Activated T-helper 17 cell treated with anti-CD3 and anti-CD28 coated beads, Interleukin-2, amount 50 U/mL, for 72 hours (primary cell): ENCODE results near the gene ADM5. TPM values are rescaled to one million over a fixed set of nuclear protein-coding genes. Genes with fewer than 3 reads are reported as not detected.
A peak's percentile ranks its signal among the peaks of the same experiment; 100 is the strongest.

Source experiments
- ATAC-seq: fragments of 150-1000 bp; cut with Tn5 transposase; replicated peaks from 2 replicates; pipeline ENCODE4 v1.10.0; 2021; ENCODE audit warnings: mild to moderate bottlenecking, moderate library complexity
- H3K27ac Mint-ChIP-seq: one replicate; pipeline ENCODE4 v1.8.0; 2022; ENCODE audit warnings: mixed read lengths
- H3K27me3 Mint-ChIP-seq: one replicate; pipeline ENCODE4 v1.8.0; 2022; ENCODE audit warnings: mixed read lengths
- H3K36me3 Mint-ChIP-seq: one replicate; pipeline ENCODE4 v1.8.0; 2022; ENCODE audit warnings: low read depth, mild to moderate bottlenecking, mixed read lengths
- H3K4me1 Mint-ChIP-seq: one replicate; pipeline ENCODE4 v1.8.0; 2022; ENCODE audit warnings: mixed read lengths
- H3K4me3 Mint-ChIP-seq: one replicate; pipeline ENCODE4 v1.8.0; 2022; ENCODE audit warnings: mild to moderate bottlenecking, mixed read lengths
- H3K9me3 Mint-ChIP-seq: one replicate; pipeline ENCODE4 v1.8.0; 2022; ENCODE audit warnings: mixed read lengths
- total RNA-seq, 2 donors: library from RNA; stranded (reverse); gene quantifications; one replicate each; pipeline ENCODE4 v1.2.3, GENCODE V29; 2022

The ADM5 gene
- total RNA-seq, 2 donors from 2014 or later: 8.5 to 8.6 TPM

DNA sequence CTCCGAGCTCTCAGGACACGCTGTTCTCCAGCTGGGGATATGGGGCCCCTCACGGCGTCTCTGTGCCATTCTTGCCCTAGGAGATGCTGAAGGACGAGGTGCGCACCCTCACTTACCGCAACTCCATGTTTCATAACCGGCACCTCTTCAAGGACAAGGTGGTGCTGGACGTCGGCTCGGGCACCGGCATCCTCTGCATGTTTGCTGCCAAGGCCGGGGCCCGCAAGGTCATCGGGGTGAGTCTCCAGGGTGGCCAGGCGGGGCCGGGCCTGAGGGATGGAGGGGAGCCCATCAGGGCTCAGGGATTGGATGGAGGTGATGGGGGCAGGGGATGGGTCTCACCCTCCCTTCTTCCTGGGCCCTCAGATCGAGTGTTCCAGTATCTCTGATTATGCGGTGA is 7.6 kb upstream of the ADM5 start:
- no peaks in the 10 kb centered on the region for H3K9me3 Mint-ChIP-seq
- no peaks in the 10 kb centered on the region for H3K27me3 Mint-ChIP-seq
- no peak for ATAC-seq
- peaks cover 11% of the 10 kb centered on the region for H3K4me1 Mint-ChIP-seq
- H3K4me3 Mint-ChIP-seq: peak overlapping the region; percentile 41
- peaks cover 77% of the 10 kb centered on the region for H3K36me3 Mint-ChIP-seq
- peak overlapping the region; percentile 41 for H3K27ac Mint-ChIP-seq

DNA sequence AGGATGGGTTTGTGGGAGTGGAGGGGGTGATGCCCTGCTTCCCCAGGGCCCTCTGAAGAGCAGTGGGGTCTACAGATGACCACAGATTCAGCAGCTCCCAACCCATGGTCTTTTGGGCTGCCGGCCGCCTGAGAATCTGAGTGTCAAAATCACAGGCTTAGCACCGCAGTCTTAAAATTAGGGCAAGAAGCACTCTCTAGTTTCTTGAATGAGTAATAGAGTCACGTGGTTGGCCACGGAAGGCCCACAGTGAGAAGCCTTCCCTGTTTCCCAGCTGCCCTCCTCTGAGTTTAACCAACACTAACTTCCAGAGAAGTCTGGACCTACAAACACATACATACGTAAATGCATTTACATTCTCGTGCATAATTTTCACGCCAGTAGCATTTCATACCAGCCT is 7.1 kb upstream of the ADM5 start:
- Mint-ChIP-seq H3K4me3 (peak overlapping the region; percentile 41), H3K9me3 (no peaks in the 10 kb centered on the region), H3K27me3 (no peaks in the 10 kb centered on the region), H3K36me3 (peaks cover 77% of the 10 kb centered on the region), H3K27ac (peak overlapping the region; percentile 41), H3K4me1 (peaks cover 11% of the 10 kb centered on the region)
- ATAC-seq: peak; percentile 28

DNA sequence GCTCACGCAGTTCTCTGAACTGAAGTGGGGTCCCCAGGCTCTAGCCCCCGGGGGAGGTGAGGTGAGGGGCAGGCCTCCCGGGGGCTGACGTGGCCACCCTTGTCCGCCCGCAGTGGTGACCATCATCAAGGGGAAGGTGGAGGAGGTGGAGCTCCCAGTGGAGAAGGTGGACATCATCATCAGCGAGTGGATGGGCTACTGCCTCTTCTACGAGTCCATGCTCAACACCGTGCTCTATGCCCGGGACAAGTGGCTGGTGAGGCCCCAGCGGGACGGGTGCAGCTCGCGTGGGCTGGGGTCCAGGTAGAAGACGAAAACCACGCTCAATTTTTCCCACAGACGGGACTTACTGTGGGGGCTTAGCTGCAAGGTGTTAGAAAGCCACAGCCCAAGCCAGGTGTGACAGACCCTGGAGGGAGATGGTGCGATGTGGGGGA is 5.6 kb upstream of the ADM5 start:
- no peak overlapping the region for H3K4me3 Mint-ChIP-seq
- no peak overlapping the region for H3K27ac Mint-ChIP-seq
- peaks cover 15% of the 10 kb centered on the region for H3K4me1 Mint-ChIP-seq
- peaks cover 84% of the 10 kb centered on the region for H3K36me3 Mint-ChIP-seq
- H3K9me3 Mint-ChIP-seq: no peaks in the 10 kb centered on the region
- H3K27me3 Mint-ChIP-seq: no peaks in the 10 kb centered on the region
- no peak for ATAC-seq

DNA sequence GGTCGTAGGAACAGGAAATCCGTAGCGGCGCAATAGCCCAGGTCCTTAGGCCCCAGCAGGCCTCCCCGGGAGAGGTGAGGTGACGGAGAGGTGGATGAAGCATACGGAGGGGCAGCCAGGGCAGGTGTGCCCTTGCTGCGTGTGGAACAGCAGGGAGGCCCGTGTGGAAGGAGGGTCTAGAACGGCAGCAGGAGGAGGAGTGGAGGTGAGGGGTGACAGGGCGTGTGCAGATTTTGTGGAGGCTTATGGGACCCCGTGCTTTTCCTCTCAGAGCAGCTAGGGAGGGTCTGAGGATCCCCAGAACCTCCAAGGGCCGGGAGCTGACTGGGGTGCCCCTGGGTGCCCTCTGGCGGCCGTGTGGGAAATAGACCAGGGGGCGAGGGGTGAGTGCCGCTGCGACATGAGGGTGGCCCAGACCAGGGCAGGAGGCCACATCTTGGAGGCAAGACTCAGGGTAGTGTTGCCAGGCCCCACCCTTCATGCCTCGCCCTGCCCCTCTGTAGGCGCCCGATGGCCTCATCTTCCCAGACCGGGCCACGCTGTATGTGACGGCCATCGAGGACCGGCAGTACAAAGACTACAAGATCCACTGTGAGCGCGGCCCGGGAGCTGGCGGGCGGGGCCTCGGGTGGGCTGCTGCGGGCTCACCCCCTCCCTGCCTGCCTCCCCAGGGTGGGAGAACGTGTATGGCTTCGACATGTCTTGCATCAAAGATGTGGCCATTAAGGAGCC is 5.0 kb upstream of the ADM5 start:
- Mint-ChIP-seq H3K4me3 (no peak overlapping the region), H3K36me3 (peaks cover 88% of the 10 kb centered on the region), H3K4me1 (peaks cover 15% of the 10 kb centered on the region), H3K27me3 (no peaks in the 10 kb centered on the region), H3K9me3 (no peaks in the 10 kb centered on the region), H3K27ac (no peak overlapping the region)
- no peak for ATAC-seq

DNA sequence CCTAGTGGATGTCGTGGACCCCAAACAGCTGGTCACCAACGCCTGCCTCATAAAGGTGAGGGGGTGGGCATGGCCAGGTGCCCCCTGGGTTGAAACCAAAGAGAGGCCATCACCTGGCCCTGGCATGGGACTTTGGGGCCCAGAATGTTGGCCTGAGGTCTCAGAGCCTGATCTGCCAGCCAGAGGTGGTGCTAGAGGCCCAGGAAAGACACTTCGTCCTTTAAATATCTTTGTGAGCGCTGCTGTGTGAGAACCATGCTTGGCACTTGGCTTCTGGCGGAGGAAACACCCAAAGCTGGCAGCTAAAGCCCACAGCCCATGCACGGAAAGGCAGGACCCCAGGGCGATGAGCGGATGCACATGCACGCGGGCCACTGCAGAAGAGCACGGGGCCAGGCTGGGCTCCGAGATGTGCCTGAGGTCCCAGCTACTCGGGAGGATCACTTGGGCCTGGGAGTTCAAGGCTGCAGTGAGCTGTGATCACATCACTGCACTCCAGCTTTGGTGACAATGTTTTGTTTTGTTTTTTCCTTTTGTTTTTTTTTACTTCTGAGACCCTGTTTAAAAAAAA is 4.3 kb upstream of the ADM5 start:
- no peak for ATAC-seq
- no peaks in the 10 kb centered on the region for H3K27me3 Mint-ChIP-seq
- peaks cover 86% of the 10 kb centered on the region for H3K36me3 Mint-ChIP-seq
- H3K4me1 Mint-ChIP-seq: peaks cover 15% of the 10 kb centered on the region
- no peak overlapping the region for H3K27ac Mint-ChIP-seq
- no peaks in the 10 kb centered on the region for H3K9me3 Mint-ChIP-seq
- no peak overlapping the region for H3K4me3 Mint-ChIP-seq

DNA sequence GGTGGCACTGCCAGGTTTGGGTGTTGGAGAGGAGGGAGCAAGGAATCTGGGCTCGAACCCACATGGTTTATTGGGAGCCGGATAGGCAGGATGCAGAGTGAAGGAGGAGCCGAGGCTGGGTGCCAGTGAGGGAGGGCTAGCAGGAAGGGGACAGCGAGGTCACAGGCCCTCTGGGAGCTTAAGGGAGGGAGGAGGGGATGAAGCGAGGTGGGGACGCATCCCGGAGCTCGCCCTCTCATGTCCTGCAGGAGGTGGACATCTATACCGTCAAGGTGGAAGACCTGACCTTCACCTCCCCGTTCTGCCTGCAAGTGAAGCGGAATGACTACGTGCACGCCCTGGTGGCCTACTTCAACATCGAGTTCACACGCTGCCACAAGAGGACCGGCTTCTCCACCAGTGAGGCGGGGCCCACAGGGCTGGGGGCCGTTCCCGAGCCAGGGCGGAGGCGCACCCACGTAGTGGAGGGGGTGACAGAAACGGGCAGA is 3.5 kb upstream of the ADM5 start:
- ATAC-seq: no peak
- Mint-ChIP-seq H3K9me3 (no peaks in the 10 kb centered on the region), H3K4me1 (peaks cover 21% of the 10 kb centered on the region), H3K27me3 (peaks cover 7% of the 10 kb centered on the region), H3K4me3 (no peak overlapping the region), H3K36me3 (peaks cover 85% of the 10 kb centered on the region), H3K27ac (no peak overlapping the region)

DNA sequence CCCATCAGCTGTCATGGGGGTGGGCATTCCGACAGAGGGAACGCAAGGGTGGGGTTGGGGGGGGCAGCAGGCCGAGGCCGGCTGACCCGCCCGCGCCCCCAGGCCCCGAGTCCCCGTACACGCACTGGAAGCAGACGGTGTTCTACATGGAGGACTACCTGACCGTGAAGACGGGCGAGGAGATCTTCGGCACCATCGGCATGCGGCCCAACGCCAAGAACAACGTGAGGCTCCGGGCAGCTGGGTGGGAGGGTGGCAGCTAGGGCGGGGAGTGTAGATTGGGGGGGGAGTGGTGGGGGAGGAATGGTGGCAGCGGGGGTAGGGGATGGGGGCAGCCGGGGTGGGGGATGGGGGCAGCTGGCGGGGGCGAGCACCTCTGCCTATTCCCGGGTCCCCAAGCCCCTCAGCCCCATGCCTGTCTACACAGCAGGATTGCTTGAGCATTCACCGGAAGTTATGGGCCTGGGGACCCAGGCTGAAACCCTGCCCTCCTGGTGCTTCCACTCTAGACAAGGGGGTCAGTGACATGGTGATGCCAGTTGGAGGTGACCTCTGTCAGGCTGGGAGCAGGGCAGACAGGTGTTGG is 2.8 kb upstream of the ADM5 start:
- Mint-ChIP-seq H3K9me3 (no peaks in the 10 kb centered on the region), H3K4me3 (no peak overlapping the region), H3K27ac (no peak overlapping the region), H3K27me3 (peaks cover 8% of the 10 kb centered on the region), H3K36me3 (peaks cover 80% of the 10 kb centered on the region), H3K4me1 (peaks cover 23% of the 10 kb centered on the region)
- ATAC-seq: no peak

DNA sequence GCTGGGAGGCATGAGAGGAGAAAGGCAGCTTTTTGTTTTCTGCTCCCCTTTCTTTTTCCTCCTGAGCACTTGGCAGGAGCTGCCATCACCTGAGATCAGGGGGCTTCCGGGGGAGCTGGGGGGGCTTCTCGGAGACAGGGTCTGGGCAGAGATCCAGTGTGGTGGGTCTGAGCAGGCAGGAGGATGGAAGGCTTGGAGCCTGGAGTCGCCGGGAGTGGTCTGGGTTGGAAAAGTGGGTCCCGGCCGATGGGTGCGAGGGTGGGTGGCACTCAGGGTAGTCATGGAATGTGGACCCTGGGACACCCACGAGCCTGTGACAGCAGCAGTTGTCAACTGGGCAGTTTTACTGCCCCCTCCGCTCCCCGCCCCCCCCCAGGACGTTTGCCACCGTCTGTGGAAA is 2.2 kb upstream of the ADM5 start:
- Mint-ChIP-seq H3K4me1 (peaks cover 23% of the 10 kb centered on the region), H3K27me3 (peaks cover 8% of the 10 kb centered on the region), H3K4me3 (no peak overlapping the region), H3K27ac (no peak overlapping the region), H3K36me3 (peaks cover 74% of the 10 kb centered on the region), H3K9me3 (no peaks in the 10 kb centered on the region)
- ATAC-seq: no peak

DNA sequence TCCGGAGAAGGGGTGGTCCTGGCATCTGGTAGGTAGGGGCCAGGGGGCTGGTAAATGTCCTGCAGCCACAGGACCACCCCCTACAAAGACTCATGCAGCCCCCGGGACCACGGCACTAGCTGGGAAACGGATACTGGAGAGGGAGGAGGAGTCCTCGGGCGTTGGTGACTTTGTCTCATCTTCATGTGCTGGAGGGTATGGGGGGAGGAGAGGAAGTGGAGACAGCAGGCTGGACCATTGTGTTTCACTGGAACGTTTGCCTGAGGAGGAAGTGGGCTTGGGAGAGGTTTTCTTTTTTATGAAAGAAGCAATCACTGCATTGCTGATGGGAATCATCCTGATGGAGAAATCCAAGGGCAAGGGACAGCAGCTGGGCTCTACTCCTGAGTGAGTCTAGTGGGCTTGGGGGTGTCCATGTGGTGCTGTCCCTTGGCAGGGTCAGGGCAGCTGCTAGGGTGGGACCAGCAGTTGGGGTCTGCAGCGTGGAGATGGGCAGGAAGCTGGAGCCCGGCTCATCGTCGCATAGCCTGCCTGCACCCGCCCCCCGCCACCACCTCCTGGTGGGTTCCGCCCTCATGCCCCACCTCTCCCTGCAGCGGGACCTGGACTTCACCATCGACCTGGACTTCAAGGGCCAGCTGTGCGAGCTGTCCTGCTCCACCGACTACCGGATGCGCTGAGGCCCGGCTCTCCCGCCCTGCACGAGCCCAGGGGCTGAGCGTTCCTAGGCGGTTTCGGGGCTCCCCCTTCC is 1.7 kb upstream of the ADM5 start:
- no peaks in the 10 kb centered on the region for H3K9me3 Mint-ChIP-seq
- H3K27me3 Mint-ChIP-seq: peaks cover 8% of the 10 kb centered on the region
- no peak overlapping the region for H3K4me3 Mint-ChIP-seq
- peaks cover 68% of the 10 kb centered on the region for H3K36me3 Mint-ChIP-seq
- ATAC-seq: no peak
- H3K4me1 Mint-ChIP-seq: peaks cover 23% of the 10 kb centered on the region
- no peak overlapping the region for H3K27ac Mint-ChIP-seq

DNA sequence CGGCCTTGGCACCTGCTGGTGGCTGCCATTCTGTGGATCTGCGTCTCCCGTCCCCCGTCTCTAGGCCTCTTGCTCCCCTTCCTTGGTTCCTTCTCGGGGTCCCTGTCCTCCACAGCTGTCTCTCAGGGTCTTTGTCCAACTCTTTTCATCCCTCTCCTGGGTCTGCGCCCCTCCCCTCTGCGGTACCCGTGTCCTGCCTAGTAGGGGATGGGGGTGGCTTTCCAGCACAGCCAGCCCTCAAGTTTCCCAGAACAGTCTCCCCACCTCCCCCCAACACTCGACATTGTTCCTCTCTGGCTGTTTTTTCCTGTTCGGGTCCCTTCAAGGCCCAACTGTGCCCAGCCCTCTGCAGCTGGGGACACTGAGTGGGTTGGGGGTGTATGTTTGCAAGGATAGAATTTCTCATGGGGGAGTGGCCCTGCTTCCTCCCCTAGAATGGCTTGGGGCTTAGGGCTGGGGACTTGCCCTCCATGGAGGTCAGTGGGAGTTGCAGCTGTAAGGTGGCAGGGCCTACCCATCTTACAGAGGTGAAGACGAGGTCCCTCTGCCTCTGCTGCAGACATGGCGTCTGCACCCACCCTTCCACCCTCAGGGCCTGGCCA is 762 bp upstream of the ADM5 start:
- H3K27me3 Mint-ChIP-seq: peaks cover 8% of the 10 kb centered on the region
- no peaks in the 10 kb centered on the region for H3K9me3 Mint-ChIP-seq
- peaks cover 23% of the 10 kb centered on the region for H3K4me1 Mint-ChIP-seq
- H3K36me3 Mint-ChIP-seq: peaks cover 59% of the 10 kb centered on the region
- no peak for ATAC-seq
- peak overlapping the region; percentile 10 for H3K4me3 Mint-ChIP-seq
- H3K27ac Mint-ChIP-seq: no peak overlapping the region

DNA sequence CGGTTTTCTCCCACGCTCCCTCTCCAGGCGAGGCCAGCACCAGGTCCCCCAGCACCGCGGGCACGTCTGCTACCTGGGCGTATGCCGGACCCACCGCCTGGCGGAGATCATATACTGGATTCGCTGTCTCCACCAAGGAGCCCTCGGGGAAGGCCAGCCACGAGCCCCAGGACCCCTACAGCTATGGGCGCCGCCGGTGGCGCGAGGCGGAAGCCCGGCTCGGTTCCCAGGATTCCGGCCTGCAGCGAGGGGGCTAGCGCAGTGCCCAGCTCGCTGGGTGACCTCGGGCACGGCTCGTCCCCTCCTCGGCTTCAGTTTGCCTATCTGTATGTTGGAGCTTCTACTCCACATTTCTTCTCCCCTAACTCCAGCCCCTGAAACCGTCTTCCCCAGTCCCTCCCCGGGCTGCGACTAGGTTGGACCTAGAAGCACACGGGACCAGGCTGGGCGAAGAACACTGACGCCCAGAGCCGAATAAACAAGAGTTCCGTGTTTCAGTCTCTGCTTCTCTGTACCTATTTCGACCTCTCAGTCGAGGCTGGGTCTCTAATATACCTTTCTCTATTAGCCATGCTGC is 773 bp downstream of the ADM5 start:
- Mint-ChIP-seq H3K36me3 (peaks cover 44% of the 10 kb centered on the region), H3K4me3 (peak overlapping the region; percentile 83), H3K27ac (peak overlapping the region; percentile 68), H3K4me1 (peaks cover 23% of the 10 kb centered on the region), H3K27me3 (peaks cover 8% of the 10 kb centered on the region), H3K9me3 (no peaks in the 10 kb centered on the region)
- no peak for ATAC-seq

DNA sequence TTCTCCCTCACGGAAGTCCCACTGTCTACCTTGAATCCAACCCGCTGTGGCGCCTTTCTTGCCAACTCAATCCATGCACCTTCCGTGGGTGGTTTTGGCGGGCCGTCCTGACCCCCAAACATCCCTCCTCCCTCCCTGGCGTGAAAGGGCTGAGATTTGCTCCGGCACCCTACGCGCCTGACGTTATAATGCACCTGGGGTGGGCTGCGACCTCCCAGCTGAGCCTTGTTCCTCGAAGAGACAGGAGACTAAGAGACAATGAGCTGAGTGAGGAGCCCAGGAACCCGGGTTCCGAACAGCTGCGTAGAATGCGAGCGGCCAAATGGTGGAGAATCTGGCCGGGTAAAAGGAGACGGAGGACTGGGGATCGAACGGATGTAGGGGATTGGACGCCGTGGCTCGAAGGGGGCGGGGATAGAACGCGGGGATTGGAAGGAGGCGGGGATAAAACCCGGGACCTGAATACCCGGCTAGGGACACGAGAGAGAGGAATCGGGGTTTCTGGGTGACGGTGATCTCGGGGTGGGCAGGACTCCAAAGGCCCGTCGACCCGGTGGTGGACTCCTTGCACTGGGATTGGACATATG is 1.4 kb downstream of the ADM5 start, which contains the start of gene CPT1C:
TSS of gene CPT1C (plus strand) at position 461 of the 587 bp plus-strand sequence. CDS start 1,137 bp downstream, outside the sequence.
- ATAC-seq: peak; percentile 82
- H3K27ac Mint-ChIP-seq: peak within 1 kb of the TSS; percentile 68

DNA sequence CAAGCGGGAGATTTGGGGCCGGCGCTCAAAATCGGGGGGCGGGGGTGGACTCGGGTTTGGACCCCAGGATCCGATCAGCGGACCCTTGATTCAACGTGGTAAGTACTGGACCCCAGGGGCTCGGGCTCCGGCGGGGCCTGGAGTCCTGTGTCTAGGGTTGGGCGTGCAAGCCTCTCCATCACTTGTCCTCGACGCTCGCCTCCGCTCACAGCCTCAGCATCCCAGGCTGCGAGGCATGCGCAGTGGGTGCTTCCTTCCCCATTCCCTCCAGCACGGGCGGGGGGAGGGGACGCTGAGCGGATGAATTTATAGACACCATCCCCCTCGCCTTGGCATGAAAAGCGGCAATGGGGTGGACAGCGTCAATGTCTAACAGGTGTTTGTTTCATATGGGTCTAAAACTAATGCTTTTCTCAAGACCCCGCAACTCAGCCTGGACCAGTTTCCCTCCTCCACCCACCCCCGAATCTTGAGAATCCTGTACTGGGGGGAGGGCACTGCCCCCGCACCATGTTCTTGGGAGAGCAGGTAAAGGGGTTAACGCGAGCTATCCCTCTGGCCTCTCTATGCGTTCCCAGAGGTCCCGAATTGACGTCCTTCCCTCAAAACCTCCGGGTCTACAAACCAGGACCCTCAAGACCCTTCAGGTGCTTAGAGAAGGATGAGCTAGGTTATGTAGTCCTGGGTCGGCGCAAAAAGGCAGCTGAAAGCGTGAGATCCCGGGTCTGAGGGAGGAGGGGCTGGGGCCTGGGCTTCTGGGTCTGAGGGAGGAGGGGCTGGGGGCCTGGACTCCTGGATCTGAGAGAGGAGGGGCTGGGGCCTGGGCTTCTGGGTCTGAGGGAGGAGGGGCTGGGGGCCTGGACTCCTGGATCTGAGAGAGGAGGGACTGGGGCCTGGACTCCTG is 2.1 kb downstream of the ADM5 start:
- H3K27me3 Mint-ChIP-seq: peaks cover 8% of the 10 kb centered on the region
- peaks cover 18% of the 10 kb centered on the region for H3K4me1 Mint-ChIP-seq
- ATAC-seq: peak; percentile 62
- no peaks in the 10 kb centered on the region for H3K9me3 Mint-ChIP-seq
- H3K36me3 Mint-ChIP-seq: peaks cover 35% of the 10 kb centered on the region
- H3K27ac Mint-ChIP-seq: peak overlapping the region; percentile 68
- H3K4me3 Mint-ChIP-seq: peak overlapping the region; percentile 83

More for the DNA sequence above, 1.4 kb downstream of the ADM5 start, which contains the start of gene CPT1C:
- Mint-ChIP-seq H3K9me3 (no peaks in the 10 kb centered on the region), H3K27me3 (peaks cover 8% of the 10 kb centered on the region), H3K4me3 (peak within 1 kb of the TSS; percentile 83), H3K36me3 (peaks cover 38% of the 10 kb centered on the region), H3K4me1 (peaks cover 19% of the 10 kb centered on the region)
